ENCODE data around the gene TMEM221.

Gene TMEM221

DNA sequence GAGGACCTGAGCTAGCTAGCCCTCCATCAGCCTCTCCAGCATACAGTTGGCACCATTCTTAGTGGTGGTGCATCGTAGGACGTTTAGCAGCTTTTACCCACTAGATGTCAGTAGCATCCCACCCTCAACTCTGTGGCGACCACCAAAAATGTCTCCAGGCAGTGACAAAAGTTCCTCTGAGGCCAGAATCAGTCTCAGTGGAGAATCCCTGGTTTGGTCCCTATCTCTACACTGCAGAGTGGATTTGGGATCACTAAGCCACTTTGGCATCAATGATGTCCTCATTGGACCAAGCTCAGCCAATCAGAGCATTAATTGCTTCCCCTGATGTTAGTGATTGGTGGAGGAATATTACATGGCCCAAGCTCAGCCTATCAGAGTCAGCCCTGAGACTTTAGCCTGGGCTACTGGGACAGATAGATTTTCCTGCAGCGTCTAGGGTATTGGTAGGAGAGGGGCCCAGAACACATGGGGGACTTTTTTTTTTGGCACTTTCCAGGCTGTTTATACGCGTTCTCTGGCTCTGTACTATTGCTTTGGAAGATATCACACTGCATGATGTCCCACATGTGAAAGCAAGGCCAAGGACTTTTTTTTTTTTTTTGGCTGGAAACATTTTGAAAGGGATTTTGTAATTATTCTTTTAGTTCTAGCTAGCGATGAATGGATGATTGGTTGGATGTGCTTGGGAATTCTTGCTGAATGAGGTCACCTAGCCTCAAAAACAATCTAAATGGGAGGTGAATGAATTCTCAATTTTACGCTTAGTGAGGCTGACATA lies 7.0 kb downstream of the TMEM221 start:
- DNase-seq (ENCODE audit: low read depth): no peak

DNA sequence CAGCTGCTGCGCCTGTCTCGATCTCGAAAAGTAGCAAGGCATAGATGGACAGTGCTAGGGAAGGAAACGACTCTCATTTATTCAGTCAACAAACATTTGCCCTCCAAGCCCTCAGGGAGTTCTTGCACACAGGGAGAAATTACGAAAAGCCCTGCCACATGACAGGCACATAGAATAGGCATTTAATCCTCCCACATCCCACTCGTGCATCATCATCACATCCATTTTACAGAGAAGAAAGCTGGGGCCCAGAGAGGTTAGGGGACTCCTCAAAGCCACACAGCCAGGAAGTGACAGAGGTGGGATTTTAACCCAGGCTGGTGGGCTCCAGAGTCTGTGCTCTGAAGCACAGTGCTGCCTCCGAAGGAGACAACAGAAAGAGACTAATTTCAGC lies 11.6 kb downstream of the TMEM221 start:
- no peak for DNase-seq (ENCODE audit: low read depth)

DNA sequence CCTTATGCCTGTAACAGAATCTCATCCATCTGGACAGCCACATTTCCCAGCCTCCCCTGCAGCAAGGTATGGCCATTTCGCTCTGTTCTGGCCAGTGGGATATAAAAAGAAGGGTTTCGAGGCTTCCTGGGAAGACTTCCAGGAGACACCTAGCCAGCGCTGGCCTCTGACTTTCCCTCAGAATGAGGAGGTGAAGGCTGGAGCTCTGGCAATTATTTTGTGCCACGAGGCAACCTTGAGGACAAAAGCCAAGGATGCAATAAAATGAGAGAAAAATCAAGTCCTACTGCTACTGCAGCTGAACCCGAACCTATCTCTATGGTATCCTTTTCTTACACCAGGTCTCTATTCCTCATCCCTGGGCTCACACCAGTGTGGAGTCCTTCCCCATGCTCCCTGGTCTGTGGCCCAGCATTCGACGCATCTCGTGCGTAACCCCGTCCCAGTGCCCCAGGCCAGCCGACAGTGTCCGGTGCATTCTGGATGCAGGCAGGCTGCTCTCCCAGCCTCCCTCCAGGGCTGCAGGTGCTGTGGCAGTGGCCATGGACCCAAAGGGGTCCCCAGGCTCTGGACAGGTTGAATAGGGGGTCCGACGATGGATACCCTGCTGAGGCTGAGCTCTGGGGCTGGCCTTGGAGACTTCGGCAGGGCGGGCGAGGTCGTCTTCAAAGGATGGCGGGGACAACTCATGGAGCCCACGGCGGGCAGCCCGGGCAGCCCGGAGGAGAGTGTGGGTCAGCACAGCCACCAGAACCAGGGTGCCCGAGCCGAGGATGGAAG lies 12.2 kb downstream of the TMEM221 start:
- no peak for DNase-seq (ENCODE audit: low read depth)

DNA sequence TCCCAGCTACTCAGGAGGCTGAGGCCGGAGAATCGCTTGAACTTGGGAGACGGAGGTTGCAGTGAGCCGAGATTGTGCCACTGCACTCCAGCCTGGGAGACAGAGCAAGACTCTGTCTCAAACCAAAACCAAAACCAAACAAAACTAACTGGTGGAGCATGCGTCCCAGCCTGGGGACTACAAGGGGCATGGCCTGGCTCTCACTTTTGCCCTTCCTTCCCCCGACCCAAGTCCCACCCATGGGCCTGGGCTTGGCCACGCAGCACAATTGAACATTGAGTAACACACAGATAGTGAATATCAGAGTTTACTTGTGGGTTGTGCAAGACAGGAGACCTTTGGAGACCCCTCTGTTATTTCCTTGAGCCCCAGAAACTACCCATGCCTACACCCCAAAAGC lies 13.2 kb downstream of the TMEM221 start:
- DNase-seq (ENCODE audit: low read depth): no peak

DNA sequence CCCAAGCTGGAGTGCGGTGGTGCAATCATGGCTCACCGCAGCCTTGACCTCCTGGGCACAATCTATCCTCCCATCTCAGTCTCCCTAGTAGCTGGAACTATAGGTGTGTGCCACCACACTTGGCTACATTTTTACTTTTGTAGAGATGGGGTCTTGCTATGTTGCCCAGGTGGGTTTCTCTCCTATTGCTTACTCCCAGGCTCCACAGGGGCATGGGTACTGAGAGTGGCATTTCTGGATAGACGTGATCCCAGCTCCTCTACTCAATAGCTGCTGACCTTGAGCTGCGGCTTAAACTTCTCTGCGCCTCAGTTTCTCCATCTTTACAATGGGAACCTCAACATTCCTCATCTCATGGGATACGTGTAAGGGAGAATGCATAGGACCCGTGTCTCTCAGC lies 17.1 kb downstream of the TMEM221 start:
- no peak for DNase-seq (ENCODE audit: low read depth)

DNA sequence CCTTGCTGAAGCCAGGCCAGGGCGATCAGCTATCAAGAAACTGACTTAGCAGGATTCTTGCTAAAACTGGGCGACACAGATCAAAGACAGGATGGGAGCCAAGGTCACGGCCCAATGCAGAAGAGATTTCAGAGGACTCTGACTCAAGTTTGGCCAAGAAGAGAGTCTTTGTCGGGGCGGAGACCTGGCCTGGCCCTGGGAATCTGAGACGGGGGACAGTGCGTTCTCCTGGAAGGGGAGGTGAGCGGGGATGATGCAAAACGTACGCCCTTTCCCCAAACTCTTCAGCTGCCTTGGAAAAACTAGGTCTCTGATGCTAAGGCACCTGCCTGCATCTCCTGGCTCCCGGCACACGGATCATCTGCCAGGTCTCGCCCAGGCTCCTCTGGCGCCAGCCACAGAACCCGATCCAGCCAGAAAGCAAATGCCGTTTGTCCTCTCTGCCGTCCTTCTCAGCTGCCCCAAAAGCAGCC lies 18.8 kb downstream of the TMEM221 start:
- no peak for DNase-seq (ENCODE audit: low read depth)

DNA sequence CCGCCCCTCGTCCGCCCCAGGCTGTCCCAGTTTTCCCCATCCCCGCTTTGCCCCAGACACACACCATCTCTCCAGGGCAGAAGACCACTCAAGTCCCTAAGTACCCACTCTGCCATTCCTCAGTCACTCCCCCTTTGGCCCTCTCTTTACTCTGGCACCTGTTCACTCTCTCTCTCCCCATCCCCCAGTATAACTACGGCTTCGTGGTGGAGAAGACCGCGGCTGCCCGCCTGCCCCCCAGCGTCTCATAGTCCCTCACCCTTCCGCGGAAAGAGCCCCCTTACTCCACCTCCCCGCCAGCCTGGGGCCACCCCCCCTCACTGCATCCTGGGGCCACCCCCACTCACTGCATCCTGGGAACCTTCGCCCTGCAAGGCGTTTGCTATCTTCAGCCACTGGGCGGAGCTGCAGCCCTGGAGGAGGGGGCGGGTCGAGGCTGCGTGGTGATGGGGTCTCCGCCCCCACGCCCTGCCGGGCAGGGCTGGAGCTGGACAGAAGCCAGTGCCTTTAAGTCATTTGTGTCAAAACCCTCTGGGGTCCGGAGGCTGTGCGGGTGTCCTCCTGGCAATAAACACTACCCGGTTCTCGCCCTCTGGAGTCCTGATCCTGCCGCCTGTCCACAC lies 23.6 kb downstream of the TMEM221 start:
- no peak for DNase-seq (ENCODE audit: low read depth)

DNA sequence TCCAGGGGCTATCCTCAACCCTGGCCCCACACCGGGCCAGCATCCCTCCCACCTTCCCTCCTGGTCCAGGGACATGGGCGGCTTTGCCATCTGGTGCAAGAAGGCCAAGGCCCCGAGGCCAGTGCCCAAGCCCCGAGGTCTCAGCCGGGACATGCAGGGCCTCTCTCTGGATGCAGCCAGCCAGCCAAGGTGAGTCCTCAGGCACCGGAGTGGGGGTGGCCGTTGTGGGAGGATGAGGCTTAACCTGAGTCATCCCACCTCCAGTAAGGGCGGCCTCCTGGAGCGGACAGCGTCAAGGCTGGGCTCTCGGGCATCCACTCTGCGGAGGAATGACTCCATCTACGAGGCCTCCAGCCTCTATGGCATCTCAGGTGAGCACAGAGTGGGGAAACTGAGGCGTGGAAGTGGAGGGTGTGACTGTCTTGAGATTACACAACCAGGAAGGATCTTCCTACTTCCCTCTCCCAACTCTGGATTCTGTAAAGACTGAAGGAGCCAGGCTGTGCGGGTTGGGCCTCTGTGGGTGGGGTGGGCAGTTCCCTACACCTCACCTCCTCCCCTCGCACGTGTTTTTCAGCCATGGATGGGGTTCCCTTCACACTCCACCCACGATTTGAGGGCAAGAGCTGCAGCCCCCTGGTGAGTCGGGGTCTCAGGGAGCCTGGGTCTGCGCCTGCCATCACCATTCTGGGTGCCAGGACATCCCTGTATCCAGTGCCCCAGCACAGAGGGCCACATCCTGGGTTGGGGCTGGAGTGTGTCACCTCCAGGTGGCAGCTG lies 24.8 kb downstream of the TMEM221 start:
- DNase-seq (ENCODE audit: low read depth): no peak

DNA sequence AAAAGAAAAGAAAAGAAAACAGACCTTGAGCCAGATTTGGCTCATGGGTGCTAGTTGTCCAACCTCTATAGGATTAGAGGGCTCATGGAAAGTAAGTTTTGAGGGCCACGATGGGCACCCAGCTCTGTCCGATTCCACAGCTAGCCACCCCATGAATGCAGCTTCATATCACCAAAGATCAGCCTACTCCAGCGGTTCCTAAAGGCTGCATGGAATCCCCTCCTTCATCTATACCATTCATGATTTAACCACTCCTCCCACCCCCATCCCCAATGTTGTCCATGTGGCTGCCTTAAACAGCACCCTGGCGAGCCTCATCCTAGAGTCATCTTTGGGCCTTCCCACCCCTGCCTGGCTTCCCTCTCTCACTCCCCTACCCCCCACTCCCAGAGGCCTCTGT lies 26.5 kb downstream of the TMEM221 start:
- DNase-seq (ENCODE audit: low read depth): no peak

DNA sequence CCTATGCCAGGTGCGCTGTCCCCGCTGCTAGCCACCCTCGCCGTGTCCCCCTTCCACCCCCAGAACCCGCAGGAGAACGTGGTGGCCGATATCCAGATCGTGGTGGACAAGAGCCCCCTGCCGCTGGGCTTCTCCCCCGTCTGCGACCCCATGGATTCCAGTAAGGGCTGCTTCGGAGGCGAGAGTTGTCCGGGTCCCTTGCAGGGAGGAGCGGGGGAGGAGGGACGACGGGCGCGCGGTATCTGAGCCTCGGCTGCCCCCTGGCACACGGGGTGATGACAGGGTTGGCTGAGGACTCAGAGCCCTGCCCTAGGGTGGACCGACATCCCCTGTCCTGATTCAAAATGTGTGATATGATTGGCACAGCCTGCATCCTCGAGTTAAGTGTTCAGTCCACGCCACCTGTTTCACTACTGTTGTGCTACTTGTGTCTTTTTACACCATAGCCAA lies 28.0 kb downstream of the TMEM221 start:
- no peak for DNase-seq (ENCODE audit: low read depth)

DNA sequence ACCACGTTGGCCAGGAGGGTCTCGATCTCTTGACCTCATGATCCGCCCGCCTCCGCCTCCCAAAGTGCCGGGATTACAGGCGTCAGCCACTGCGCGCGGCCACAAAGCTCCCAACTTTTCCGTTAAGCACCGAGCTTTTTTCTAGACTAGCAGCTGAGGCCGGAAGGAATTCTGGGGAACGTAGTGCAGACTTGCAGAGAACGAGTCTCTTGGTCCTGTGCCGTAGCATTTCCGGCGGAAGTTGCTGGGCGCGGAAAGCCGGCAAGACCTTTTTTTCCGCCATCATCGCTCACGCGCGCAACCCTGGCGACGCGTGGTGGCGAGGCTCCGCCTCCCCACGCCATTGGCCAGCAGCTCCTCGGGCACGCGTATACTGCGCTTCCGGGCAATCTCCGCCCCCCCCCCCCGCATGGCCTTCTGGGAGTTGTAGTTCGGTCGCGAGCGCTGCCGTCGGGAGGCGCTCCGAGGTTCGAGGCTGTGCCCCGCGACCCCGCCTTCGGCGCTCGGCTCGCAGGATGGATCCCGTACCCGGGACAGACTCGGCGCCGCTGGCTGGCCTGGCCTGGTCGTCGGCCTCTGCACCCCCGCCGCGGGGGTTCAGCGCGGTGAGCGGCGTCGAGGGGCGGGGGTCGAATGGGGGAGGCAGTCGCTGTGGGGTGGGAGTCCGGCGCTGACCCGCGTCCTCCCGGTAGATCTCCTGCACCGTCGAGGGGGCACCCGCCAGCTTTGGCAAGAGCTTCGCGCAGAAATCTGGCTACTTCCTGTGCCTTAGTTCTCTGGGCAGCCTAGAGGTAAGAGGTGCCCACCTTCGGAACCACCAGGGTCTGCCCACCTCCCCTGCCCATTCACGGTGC lies 28.6 kb downstream of the TMEM221 start, which contains the start of gene MVB12A:
TSS of gene MVB12A (plus strand) at position 427 of the 854 bp plus-strand sequence. CDS start at position 516, 89 bp downstream.
- DNase-seq (ENCODE audit: low read depth): peak; percentile 98

DNA sequence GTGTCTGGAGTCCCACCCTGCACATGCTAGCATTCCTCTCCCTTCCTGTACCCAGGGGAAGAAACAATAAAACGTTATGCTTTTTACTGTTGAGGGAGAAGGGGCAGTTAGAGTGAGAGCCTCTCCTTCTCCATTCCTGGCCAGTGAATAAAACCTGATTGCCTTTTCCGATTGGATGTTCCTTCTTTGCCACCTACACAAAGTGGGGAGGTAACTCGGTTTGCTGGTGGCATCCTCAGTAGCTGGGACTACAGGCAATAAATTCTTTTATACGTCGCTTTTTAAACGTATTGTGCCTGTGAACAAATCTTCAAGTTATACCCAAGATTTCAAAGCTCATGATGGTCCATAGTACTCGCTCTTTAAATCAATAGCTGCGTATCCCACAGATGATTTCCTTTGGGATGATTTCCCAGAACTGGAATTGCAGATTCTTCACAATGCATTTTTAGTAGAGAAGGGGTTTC lies 29.3 kb downstream of the TMEM221 start:
- no peak for DNase-seq (ENCODE audit: low read depth)

DNA sequence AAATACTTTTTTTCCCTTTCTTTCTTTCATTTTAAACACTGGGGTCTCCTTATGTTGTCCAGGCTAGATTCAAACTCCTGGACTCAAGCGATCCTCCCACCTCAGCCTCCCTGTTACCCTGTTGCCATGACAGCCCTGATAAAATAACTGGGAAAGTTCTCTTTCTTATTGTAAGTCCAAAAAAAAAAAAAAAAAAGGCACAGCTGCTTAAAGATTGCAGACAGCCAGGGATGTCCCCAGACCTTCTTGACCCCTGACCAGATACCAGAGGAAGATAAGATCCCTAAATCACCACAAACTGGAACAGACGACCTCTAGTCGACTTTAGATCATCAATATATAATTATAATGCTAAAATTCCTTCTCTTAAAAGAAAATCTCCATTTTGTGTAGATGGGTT lies 29.8 kb downstream of the TMEM221 start:
- no peak for DNase-seq (ENCODE audit: low read depth)

DNA sequence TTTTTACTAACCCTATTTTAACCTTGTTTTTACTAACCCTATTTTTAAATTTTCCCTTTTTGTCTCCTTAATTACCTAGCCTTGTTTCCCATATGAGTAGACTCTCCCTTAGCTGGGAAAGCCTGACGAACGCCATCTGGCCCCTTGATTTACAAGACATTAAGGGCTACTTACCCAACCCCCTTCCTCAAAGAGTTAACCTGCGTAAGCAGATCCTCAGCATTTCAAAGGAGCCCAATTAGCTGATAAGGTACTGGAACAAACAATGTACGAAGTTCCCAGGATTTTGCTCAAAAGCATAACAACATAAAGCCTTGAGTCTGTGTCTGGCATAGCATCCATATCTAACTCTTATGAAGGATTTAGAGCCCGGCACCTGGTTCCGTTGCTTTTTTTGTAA lies 33.3 kb downstream of the TMEM221 start:
- no peak for DNase-seq (ENCODE audit: low read depth)

DNA sequence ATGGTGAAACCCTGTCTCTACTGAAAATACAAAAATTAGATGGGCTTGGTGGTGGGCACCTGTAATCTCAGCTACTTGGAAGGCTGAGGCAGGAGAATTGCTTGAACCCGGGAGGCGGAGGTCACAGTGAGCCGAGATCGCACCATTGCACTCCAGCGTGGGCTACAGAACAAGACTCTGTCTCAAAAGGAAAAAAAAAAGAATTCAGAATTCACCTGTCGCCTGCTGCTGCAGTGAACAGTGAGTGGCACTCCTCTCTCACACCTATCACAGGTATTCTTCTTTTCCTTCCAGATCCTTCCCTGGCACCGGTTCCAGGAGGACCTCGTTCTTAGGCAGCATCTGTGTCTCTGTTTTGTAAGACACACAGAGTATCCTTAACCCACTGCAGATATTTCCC lies 34.4 kb downstream of the TMEM221 start:
- no peak for DNase-seq (ENCODE audit: low read depth)

DNA sequence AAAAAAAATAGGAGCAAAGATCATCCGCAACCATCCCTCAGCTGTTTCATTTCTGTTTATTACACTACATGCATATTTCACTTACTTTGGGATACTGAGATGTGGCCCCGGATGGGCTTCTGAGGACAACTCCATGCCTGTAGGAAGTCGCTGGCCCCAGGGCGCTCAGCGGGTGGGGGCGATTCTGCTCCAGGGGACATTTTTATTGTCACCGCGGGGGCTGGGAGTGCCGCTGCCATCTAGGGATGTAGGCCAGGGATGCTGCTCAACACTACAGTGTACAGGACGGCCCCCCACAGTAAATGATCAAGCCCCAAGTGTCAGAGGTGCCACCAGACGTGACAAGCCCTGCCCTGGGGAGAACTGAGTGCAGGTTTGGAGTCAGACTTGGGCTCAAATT lies 36.7 kb downstream of the TMEM221 start:
- no peak for DNase-seq (ENCODE audit: low read depth)

DNA sequence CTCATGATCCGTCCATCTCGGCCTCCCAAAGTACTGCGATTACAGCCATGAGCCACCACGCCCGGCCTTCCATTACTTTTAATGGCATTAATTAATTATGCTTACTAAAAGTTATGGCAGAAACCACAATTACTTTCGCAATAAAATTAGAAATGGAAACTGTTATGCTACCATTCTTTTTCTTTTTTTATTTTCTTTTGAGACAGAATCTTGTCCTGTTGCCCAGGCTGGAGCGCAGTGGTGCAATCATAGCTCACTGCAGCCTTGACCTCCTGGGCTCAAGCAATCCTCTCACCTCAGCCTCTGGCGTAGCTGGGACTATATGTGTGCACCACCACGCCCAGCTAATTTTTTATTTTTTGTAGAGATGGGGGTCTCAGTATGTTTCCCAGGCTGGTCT lies 38.5 kb downstream of the TMEM221 start:
- DNase-seq (ENCODE audit: low read depth): no peak

DNA sequence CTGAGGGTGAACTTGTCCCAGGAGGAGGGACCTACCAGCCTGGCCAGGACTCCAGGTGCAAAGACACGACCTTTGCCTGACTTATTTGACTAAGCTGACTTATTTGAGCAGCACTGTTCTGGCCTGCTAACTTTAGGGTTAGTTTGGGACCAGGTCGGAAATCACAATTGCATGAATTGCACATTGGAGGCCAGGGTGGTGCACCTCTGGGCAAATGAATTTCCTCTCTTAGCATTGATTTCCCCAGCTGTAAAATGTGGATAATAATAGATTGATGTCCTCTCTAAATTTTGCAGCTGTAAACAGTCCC lies 41.6 kb downstream of the TMEM221 start:
- DNase-seq (ENCODE audit: low read depth): no peak

DNA sequence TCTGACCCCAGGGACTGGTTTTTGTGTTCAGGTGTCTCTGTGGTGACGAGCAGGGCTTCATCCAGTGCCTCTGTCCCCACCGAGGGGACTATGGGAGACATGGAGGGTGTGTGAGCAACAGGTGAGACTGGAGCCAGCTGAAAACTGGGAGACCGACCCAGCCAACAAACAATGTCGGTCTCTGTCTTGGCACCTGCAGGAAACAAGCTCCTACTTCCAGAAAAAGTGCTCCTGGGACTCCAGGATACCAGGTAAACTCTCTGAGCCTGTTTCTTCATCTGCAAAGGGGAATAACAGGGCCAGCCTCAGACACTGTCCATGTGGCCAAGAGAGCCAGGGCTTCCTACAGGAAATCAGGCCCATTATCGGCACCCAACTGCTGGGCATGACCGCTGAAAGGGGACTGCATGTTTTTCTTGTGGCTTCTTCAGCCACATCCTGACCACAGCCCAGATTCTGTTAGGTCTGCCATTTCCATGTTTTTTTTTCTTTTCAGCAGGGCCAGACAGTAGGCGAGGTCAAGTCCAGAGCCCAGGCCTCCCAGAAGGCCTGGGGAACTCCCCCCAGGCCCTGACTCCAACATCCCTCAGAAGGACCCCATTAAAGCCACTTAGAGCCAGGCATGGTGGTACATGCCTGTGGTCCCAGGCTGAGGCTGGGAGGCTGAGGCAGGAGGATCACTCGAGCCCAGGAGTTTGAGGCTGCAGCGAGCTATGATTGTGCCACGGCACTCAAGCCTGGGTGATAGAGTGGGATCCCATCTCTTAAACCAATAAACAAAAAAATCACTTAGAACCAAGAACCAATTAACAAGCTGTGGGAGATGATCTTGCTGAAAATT lies 42.2 kb downstream of the TMEM221 start:
- DNase-seq (ENCODE audit: low read depth): no peak
